NCI-H2171 (cell line): Measurements from ENCODE around the gene ARHGAP32.
"Not testable (repeated sequence)": the region's sequence is repeated elsewhere in the genome, so short reads cannot be mapped to it uniquely, and the experiment has no call there.

Source experiments
- DNase-seq: peaks from one replicate; lab custom pipeline; 2025; lab: John Stamatoyannopoulos, UW

Gene ARHGAP32

GRCh38 chr11:129034001-129034400 lies 158.1 kb downstream of the ARHGAP32 start:
- DNase-seq, result no peak

- no peak for DNase-seq
Observed at GRCh38 chr11:129023968-129024676, 168.0 kb downstream of the ARHGAP32 start.

GRCh38 chr11:129021295-129021694 lies 170.8 kb downstream of the ARHGAP32 start:
- DNase-seq, result no peak

- no peak for DNase-seq
Observed at GRCh38 chr11:129018991-129019390, 173.1 kb downstream of the ARHGAP32 start.

- no peak for DNase-seq
Observed at GRCh38 chr11:129018126-129018525, 174.0 kb downstream of the ARHGAP32 start.

- DNase-seq, result no peak
Observed at GRCh38 chr11:129013737-129014475, 178.2 kb downstream of the ARHGAP32 start.

GRCh38 chr11:129012880-129013279 lies 179.2 kb downstream of the ARHGAP32 start:
- DNase-seq, result no peak

- no peak for DNase-seq
Observed at GRCh38 chr11:129006161-129006560, 186.0 kb downstream of the ARHGAP32 start.

GRCh38 chr11:128999165-128999564 lies 193.0 kb downstream of the ARHGAP32 start:
- DNase-seq, result not testable (repeated sequence)

GRCh38 chr11:128988242-128988970 lies 203.7 kb downstream of the ARHGAP32 start:
- no peak for DNase-seq

- no peak for DNase-seq
Observed at GRCh38 chr11:128985880-128986279, 206.2 kb downstream of the ARHGAP32 start.

GRCh38 chr11:128983023-128983422 lies 209.1 kb downstream of the ARHGAP32 start:
- DNase-seq, result no peak

- DNase-seq, result no peak
Observed at GRCh38 chr11:128981254-128981653, 210.9 kb downstream of the ARHGAP32 start.

- no peak for DNase-seq
Observed at GRCh38 chr11:128970598-128971190, 221.4 kb downstream of the ARHGAP32 start.

GRCh38 chr11:128968916-128969315 lies 223.2 kb downstream of the ARHGAP32 start:
- DNase-seq, result no peak

GRCh38 chr11:128967578-128967977 lies 224.5 kb downstream of the ARHGAP32 start:
- no peak for DNase-seq

GRCh38 chr11:128965485-128965884 lies 226.6 kb downstream of the ARHGAP32 start:
- no peak for DNase-seq

GRCh38 chr11:128964463-128964930 lies 227.6 kb downstream of the ARHGAP32 start:
- no peak for DNase-seq

GRCh38 chr11:128963744-128964325 lies 228.3 kb downstream of the ARHGAP32 start:
- DNase-seq, result peak; percentile 73

GRCh38 chr11:128962896-128963295 lies 229.2 kb downstream of the ARHGAP32 start:
- no peak for DNase-seq

GRCh38 chr11:128961645-128962044 lies 230.5 kb downstream of the ARHGAP32 start:
- no peak for DNase-seq

- DNase-seq, result no peak
Observed at GRCh38 chr11:128957202-128957482, 235.0 kb downstream of the ARHGAP32 start.
